IPS-NIHi11 (cell line): ENCODE data around the gene NANOS3.

ENCODE experiments used
- DNase-seq: peaks from one replicate; pipeline ENCODE4 v3.0.0; 2012; ENCODE audit warnings: mixed read lengths, low spot score

NANOS3 gene

GRCh38 chr19:13876834-13877233 lies at the start of gene NANOS3:
Gene NANOS3, plus strand, starts transcription at chr19:13877134. Its CDS starts 115 bp downstream, at chr19:13877249.
- no peak for DNase-seq

DNA sequence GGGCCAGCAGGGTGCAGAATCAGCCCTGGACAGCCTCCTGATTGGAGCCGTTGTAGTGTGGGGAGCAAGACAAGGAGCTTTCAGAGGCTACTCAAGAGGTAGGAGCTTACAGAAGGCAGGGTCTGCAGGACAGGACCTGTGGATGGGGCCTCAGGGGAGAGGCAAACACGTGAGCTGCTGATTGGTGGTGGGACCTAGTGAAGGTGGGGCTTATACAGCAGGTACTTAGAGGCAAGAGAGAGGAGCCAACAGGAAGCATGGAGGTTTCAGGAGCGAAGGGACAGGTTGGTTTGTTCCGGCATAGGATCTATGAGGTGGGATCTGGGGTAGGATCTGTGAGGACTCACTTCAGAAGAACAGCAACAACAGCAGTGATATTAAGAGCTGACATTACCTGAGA lies 49.3 kb upstream of the NANOS3 start:
- DNase-seq = no peak

GRCh38 chr19:13830114-13830740 lies 46.7 kb upstream of the NANOS3 start:
- no peak for DNase-seq

DNA sequence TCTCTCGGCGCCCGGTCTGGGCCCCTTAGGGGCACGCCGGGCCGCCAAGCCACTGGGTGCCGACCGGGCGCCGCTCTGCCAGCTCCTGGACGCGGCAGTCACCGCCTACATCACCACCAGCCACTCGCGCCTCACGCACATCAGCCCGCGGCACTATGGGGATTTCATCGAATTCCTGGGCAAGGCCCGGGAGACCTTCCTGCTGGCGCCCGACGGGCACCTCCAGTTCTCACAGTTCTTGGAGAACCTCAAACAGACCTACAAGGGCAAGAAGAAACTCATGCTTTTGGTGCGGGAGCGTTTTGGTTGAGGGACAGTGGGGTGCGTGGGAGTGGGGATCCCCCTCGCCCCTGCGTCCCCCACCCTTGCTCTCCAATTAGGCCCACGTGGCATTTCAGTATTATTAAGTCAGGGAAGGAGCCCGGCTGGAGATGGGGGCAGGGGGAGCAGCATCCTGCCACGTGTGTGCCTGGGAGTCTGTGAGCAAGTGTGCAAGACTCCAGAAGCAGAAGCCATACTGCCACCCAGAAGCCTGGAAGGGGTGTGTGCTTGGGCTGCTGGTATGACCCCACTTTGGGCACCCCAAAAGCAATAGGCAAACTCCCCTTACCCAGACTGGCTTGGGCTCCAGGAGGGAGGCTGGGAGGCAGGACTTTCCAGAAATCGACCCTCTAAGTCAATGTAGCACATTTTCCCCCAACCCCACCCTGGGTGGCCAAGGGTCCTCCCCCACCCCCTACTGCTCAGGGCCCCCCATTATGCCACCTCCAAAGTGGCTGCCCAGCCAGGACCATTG lies 46.0 kb upstream of the NANOS3 start:
- DNase-seq = no peak

DNA sequence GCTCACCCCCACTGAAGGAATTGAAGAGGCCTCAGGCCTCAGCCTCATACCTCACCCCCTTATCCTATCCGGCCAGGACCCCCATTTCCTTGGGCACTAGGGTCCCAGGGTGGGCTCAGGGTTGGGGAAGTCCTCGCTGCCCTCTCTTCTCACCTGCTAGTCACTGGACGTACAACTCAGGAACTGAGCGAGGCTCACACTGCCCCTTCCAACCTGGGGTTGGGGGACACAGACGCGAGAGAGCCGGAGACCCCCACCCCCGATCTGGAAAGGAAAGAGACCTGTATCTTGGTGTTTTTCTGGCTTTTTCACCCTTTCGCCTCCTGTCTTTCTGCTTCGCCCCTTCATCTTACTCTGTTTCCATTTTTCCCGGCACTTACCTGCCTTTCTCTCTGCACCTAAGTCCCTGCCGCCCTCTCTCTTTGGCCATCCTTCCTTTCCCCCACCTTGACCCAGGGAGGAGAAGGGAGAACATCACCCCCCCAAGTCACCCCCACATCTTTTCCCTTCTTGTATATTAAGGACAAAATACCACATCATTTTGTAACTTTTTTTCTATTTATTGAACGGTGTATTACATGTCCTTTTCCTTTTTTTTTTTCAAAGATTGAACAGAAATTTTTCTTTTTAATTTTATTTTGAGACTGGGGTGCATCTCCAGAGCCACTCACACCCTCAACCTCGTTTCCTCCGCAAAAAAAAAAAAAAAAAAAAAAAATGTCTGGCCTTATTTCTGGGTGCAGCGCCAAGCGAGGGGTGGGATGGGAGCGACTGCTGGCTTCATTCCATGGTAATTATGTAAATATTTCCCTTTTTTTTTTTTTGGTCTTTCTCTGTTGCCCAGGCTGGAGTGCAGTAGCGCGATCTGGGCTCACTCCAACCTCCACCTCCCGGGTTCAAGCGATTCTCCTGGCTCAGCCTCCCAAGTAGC lies 45.1 kb upstream of the NANOS3 start:
- no peak for DNase-seq

DNA sequence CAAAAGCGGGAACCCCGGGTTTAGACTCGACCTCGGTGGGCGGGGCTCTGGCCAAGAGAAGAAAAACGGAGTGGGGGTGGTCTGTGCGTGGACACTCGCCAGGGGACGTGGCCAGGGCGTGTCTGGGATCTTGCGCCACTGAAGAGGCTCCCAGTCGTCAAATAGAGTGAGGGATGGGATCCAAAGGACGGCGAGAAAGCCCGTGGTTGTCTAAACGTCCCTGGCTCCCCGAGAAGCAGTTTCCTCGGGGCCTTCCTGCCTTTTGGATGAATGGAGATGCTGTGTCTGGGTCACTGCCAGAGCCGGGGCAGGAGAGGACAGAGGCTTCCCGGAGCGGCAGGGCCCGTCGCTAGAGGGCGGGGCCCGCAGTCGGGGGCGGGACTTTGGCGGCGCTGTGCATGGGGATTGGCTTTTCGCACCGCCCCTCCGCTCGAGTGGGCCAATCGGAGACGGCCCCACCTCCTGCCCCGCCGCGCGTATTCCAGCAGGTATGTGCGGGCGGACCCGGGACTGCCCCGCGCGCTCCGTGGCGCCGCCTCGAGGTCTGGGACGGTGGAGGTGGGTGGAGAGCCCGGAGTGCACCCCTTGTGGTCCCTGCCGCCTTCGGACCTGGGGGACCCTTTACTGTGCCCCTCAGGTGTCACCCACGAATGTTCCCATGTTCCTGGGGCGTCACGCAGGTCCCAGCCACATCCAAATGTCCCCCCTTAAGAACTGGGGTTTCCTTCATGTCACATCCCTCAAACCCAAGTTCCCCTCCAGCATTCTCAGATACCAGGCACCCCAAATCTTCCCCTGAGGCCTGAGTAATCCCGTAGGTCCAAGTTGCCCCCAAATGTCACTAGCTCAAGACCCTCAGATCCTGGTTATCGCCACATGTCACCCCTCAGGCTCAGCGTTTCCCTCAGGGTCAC lies 43.3 kb upstream of the NANOS3 start:
- peak; percentile 97 for DNase-seq

DNA sequence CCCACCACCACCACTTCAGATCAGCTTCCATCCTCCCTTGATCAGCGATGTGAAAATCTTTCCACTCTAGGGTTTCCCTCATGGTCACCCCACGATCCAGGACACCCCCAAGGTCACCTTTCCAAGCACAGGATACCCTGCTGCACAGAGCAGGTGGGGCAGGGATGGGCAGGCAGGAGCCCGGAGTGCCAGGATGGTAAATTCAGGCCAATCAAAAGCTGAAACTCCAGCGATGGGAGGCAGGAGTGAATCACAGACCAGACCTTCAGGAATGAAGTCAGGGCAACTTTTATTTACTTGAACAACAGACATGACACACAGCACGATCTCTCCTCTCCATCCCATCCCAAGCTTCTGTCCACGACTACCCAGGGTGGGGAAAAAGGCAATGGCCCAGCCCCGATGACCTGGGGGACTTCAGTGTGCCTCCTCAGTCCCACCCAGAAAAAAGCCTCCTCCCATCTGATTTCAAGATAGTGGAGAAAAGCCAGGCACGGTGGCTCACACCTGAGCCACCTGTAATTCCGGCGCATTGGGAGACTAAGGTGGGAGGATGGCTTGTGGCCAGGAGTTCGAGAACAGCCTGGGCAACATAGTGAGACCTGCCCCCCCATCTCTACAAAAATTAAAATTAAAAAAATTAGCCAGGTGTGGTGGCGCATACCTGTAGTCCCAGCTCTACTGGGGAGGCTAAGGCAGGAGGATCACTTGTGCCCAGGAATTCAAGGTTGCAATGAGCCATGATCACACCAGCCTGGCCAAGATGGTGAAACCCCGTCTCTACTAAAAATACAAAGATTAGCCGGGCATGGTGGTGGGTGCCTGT lies 42.5 kb upstream of the NANOS3 start:
- DNase-seq = no peak

DNA sequence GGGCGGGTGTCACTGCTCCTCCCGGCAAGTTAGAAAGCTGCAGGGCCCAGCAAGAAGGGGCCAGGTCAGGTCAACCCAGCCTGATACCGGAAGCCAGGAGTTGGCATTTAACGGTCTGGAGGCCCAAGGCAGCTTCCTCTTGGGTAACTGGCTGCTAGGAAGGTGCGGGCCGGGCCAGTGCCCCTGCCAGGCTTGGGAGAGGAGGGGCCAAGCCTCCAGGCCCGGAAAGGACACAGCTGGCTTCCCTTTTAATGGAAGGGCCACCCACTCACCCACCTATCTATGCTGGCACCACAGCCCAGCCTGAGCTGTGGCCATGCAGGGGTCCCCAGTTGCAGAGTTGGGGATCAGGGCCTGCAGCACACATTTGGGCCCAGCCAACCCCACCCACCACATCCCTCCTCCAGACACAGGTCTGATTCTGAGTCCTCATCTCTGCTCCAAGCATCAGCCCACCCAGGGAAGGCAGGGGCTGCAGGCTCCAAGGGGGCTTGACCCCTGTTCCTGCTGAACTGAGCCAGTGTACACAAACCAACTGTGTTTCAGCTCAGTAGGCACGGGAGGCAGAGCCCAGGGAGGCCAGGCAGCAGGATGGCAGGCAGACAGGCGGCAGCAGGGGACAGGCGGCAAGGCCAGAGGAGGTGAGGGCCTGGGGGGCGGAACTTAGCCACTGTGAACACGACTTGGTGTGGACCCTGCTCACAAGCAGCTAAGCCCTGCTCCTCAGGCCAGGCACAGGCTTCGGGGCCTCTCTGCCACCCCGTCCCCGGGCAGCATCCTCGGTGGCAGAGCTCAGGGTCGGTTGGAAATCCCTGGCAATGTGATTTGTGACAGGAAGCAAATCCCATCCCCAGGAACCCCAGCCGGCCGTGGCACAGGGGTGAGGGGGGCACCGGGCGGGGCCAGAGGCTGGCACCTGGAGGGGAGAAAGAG lies 40.9 kb upstream of the NANOS3 start:
- DNase-seq = no peak

DNA sequence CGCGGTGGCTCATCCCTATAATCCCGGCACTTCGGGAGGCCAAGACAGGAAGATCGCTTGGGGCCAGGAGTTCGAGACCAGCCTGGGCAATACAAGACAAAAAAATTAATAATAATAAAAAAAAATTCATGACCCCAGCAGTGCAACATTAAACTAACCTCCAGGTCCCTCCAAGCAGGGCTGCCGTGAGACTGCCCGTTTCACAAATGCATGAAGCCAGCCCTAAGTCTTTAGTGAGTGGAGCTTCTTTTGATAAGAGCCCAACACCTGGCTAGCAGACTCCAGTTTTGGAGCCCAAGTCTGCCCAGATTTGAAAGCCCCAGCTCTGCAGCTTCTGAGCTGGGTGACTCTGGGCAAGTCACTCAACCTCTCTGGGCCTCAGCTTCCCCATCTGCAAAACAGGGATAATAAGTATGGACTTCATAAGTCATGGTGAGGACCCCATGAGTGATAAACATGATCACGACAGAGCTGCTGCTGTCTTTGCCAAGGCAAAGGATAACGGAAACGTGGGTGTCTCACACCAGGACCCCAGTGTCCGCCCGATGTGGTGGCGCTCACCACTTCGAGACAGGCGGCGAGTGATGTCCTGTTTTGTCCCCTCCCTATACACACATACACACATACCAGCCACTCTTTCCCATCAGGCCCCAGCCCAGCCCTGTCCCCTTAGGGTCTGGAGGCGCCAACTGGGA lies 38.4 kb upstream of the NANOS3 start:
- DNase-seq = no peak

- DNase-seq = no peak
These were observed 37.6 kb upstream of the NANOS3 start for GRCh38 chr19:13839130-13839937.

DNA sequence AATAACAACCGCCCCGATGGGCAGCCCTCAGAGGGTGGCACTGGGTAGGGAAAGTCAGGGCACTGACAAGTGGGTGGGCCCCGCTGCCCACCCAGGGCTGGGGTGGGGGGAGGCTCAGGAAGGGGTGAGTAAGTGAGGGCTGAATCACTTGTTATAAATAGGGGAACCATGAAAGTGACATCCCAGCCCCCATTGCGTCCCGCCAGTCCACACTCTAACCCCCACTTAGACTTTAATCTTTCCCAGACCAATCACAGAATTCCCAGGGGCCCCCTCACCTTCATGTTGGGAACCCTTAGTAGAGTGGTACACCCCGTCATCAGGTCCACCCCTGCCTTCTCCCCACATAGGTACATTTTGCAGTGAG lies 37.0 kb upstream of the NANOS3 start:
- DNase-seq = no peak

DNA sequence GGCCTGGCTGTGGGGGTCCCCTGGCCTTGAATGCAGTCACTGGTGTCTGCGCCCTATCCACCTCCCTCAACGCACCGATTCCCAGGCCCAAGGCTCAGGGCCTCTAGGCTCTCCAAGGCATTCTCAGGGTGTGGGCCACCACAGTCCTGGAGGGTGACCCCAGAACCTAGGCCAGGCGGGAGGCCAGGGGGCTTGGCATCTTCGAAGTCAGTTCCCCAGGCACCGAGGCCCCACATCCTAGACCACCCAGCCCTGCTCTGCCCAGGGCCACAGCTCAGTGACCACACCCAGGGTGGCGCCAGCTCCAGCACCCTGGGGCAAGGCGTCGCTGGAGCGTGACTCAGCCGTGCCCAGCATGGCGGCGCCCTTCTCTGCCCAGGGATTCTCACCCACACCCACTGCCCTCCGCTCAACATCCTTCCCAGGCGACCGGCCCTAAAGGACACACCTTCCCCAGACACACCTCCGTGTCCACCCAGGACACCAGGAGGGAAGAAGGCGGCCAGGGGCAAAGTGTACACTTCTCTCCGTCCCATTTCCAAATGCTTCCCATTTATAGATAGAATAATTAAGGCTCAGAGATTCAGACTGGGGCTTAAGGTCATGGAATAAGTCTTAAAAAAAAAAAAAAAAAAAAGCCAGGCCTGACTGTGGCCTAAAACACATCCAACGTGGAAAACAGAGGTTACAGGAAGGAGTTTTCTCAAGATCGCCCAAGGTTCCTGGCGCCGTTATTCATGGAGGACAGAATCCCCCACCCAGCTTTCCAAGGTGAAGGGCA lies 36.4 kb upstream of the NANOS3 start:
- no peak for DNase-seq

DNA sequence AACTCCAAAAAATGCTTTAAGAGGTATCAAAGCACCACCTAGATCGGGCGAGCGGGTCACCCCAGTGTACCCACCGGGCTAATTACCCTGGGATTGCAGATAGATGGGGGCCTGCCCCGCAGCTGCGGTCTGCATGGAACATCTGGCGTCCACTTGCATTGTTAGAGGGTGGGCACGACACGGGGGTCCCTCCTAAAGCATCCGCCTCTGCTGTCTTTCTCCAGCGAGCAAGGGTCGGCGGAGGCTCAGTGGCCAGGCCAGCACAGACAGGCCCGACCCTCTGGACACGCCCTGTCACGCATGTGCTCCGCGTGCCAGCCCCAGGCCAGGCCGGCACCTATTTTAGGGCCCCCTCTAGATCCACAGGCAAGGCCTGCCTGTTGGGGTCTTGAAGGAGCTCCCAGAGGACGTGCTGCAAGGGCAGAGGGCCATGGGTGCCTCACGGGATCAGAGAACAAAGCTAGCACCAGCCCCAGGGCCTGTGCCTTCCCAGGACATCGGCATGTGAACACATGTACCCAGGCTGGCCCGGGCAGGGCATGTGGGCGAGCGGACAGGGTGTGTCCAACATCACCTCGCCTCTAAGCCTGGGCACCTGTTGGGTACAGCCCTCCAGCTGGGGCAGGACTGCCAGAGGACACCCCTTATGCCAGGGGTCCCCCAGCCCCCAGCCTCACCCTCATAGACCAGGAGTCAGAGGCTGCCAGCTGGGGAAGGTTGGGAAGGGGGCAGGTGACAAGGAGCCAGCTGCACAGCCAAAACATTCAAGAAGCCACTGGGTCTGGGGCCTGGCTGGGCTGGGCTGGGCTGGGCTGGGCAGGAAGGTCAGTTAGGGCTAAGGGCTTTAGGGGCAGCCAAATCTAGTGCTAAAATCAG lies 35.6 kb upstream of the NANOS3 start:
- DNase-seq = no peak

DNA sequence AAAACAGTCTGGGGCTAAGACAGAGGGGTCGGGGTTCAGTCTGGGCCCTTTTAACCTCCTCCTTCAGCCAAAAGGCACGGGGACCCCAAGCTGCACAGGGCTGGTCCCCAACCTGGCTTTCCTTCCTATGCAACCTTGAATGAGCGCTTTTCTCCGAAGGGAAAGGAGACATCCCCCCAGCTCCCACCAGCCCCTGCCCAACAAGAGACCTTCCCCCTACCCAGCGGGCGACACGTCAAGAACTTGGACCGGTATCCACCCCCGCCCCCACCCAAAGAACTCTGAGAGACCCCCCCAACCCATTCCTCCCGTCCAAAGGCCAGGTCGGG lies 35.0 kb upstream of the NANOS3 start:
- no peak for DNase-seq

GRCh38 chr19:13842291-13843103 lies 34.4 kb upstream of the NANOS3 start:
- DNase-seq = peak; percentile 79
